ENCODE measurements around the gene ADAM8.
A peak's percentile ranks its signal among the peaks of the same experiment; 100 is the strongest.
"Not testable (repeated sequence)": the region's sequence is repeated elsewhere in the genome, so short reads cannot be mapped to it uniquely, and the experiment has no call there.

The ADAM8 gene

DNA sequence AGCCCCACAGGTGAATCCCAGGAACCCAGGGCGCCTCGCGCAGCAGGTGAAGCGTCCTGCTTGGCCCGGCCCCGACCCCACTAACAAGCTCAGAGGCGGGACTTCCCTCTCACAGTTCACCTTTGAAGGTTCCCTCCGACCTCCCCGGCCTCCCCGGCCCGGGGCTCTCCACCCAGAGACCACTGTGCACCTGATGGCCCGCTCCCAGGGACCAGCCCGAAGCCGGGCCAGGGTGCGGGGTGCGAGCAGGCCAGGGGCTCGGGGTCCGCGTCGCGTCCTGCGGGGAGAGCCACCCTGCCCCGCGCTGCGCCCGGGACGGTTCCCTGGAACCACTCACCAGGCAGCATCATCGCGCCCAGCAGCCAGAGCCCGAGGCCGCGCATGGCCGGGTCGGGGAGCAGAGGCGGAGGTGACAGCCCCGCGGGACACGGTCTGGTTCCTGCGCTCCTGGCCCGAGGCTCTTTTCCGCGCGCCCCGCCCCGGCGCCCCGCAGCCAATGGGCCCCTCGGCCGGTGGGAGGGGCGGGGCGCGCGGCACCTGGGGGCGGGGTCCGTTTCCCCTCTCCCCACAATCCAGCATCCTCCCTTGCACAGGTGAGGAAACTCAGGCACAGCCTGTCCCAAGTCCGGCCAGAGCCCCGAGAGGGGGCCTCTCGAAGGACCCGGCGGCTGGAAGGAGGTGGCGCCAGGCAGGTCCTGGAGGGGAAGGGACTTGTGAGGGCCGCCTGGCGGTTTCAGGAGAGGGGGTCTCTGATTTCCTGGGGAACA lies at the start of gene ADAM8:
ADAM8 (minus strand) TSS at position 434 of the 767 bp plus-strand sequence; CDS start at position 383, 51 bp downstream.
- DNase-seq = peak; percentile 79
- Mint-ChIP-seq H3K4me3 (peak within 1 kb of the TSS; percentile 88), H3K4me1 (ENCODE audit: low read depth) (peaks cover 33% of the 10 kb centered on the region), H3K36me3 (ENCODE audit: low read depth) (peaks cover 66% of the 10 kb centered on the region), H3K27ac (peak within 1 kb of the TSS; percentile 89), H3K27me3 (no peaks in the 10 kb centered on the region), H3K9me3 (no peaks in the 10 kb centered on the region)

DNA sequence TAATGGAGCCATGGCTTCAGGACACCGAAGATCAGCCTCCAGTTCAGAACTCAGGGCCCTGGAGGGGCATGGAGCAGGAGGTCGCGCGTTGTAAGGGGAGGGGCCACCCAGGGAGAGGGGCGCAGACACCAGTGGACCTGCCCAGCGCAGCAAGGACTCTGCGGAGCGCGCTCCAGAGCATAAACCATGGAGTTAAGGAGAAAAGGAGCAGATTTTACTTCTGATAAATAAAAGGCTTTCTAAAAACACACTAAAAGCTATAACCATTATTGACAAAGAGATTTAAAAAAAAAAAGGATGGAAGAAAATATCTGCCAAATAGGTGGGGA lies 49.5 kb upstream of the ADAM8 start:
- no peaks in the 10 kb centered on the region for H3K9me3 Mint-ChIP-seq
- H3K27me3 Mint-ChIP-seq = peaks cover 46% of the 10 kb centered on the region
- H3K36me3 Mint-ChIP-seq (ENCODE audit: low read depth) = no peaks in the 10 kb centered on the region
- H3K4me1 Mint-ChIP-seq (ENCODE audit: low read depth) = peaks cover 13% of the 10 kb centered on the region
- peak overlapping the region; percentile 39 for H3K4me3 Mint-ChIP-seq
- no peak overlapping the region for H3K27ac Mint-ChIP-seq
- DNase-seq = no peak

DNA sequence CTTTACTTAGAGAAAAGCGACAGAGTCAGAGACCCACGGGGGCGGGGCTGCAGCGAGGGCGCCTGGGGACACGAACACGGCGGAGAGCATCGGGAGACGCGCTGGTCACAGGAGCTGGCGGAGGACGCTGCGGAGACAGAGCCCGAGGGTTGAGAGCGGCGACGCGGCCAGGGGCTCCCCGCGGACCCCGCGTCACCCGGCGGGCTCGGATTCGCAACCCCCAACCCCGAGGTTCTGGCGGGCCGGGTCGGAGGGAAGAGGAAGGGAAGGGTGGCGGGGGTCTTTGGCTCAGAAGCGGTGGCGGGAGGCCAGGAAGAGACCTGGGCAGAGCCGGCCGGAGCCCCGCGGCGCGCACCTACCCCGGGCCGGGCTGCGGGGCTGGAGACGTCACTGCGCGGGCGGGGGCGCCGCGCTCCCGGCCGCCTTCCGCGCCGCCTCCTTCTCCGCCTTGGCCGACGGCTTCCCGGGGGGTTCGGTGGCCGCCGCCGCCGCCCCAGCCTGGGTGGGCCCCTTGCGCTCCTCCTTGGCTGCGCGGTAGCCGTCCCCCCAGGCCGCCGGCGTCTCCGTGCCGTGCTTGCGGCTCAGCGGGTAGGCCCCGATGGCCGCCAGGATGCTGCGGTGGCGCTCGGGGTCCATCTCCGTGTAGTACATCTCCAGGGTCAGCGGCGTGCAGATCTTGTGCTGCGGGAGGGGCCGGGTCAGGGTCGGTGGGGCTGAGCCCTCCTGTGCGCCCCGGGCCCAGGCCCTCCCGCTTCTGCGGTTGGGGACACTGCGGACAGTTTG lies 49.0 kb upstream of the ADAM8 start:
- DNase-seq = no peak
- peaks cover 41% of the 10 kb centered on the region for H3K27me3 Mint-ChIP-seq
- H3K4me3 Mint-ChIP-seq = peak overlapping the region; percentile 62
- no peak overlapping the region for H3K27ac Mint-ChIP-seq
- peaks cover 13% of the 10 kb centered on the region for H3K4me1 Mint-ChIP-seq (ENCODE audit: low read depth)
- no peaks in the 10 kb centered on the region for H3K9me3 Mint-ChIP-seq
- H3K36me3 Mint-ChIP-seq (ENCODE audit: low read depth) = no peaks in the 10 kb centered on the region

DNA sequence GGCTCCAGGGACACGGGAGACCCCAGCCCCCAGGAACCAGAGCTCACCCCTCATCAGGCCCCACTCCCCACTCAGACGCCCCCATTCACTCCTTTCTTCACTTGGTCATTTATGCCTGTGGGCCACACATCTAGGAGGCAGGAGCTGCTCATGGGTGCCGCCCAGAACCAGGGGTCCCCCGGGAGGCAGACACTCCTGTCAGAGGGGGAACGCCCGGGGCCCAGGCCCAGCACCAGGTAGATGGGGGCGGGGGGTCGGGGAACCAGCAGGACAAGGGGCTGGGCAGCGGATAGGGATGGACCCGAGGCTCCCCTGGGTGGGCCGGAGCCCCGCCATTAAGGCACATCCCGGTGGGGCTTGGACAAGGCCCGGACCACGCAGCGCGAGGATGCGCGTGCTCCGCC lies 48.2 kb upstream of the ADAM8 start:
- H3K4me3 Mint-ChIP-seq = no peak overlapping the region
- H3K9me3 Mint-ChIP-seq = no peaks in the 10 kb centered on the region
- no peak for DNase-seq
- no peak overlapping the region for H3K27ac Mint-ChIP-seq
- H3K27me3 Mint-ChIP-seq = peaks cover 41% of the 10 kb centered on the region
- H3K36me3 Mint-ChIP-seq (ENCODE audit: low read depth) = no peaks in the 10 kb centered on the region
- peaks cover 11% of the 10 kb centered on the region for H3K4me1 Mint-ChIP-seq (ENCODE audit: low read depth)

DNA sequence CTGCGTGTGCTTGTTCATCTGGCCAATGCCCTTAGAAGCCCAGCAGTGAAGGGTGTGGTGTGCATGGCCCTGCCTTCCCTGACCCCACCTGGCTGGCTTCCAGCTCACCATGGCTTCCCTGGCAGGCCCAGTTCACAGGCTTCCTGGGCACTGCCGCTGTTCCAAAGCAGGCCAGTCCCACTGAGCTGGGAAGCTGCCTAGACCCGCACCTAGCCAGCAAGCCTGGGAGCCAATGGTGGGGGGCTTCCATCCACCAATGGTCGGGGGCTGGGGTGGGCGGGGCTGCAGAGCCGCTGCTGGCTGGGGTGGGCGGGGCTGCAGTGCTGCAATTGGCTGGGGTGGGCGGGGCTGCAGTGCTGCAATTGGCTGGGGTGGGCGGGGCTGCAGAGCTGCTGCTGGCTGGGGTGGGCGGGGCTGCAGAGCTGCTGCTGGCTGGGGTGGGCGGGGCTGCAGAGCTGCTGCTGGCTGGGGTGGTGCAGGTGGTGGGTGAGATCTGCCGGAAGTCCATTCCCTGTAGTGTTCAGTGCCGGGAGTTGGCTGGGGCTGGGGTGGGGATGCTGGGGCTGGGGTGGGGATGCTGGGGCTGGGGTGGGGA lies 47.6 kb upstream of the ADAM8 start:
- no peak overlapping the region for H3K4me3 Mint-ChIP-seq
- no peaks in the 10 kb centered on the region for H3K9me3 Mint-ChIP-seq
- DNase-seq = peak; percentile 70
- H3K36me3 Mint-ChIP-seq (ENCODE audit: low read depth) = no peaks in the 10 kb centered on the region
- peaks cover 10% of the 10 kb centered on the region for H3K4me1 Mint-ChIP-seq (ENCODE audit: low read depth)
- no peak overlapping the region for H3K27ac Mint-ChIP-seq
- H3K27me3 Mint-ChIP-seq = peaks cover 40% of the 10 kb centered on the region

DNA sequence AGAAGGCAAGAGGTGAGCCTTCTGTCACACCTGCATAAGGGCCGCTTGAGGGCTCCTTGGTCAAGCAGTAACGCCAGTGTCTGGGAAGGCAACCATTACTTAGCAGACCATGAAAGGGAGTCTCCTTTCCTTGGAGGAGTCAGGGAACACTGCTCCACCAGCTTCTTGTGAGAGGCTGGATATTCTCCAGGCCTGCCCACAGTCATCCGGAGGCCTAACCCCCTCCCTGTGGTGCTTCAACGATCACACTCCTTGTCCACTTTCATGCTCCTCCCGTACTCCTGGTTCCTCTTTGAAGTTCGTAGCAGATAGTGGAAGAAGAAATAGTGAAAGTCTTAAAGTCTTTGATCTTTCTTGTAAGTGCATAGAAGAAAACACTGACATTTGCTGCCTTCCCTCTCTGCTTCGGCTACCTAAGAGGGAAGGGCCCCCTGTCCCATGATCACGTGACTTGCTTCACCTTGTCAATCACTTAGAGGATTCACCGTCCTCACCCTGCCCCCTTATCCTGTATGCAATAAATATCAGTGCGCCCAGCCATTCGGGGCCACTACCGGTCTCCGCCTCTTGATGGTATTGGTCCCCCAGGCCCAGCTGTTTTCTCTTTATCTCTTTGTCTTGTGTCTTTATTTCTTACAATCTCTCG lies 45.5 kb upstream of the ADAM8 start:
- H3K9me3 Mint-ChIP-seq; H3K4me3 Mint-ChIP-seq; H3K36me3 Mint-ChIP-seq (ENCODE audit: low read depth); DNase-seq; H3K27ac Mint-ChIP-seq: not testable (repeated sequence)
- peaks cover 22% of the 10 kb centered on the region for H3K27me3 Mint-ChIP-seq
- H3K4me1 Mint-ChIP-seq (ENCODE audit: low read depth) = peaks cover 17% of the 10 kb centered on the region

DNA sequence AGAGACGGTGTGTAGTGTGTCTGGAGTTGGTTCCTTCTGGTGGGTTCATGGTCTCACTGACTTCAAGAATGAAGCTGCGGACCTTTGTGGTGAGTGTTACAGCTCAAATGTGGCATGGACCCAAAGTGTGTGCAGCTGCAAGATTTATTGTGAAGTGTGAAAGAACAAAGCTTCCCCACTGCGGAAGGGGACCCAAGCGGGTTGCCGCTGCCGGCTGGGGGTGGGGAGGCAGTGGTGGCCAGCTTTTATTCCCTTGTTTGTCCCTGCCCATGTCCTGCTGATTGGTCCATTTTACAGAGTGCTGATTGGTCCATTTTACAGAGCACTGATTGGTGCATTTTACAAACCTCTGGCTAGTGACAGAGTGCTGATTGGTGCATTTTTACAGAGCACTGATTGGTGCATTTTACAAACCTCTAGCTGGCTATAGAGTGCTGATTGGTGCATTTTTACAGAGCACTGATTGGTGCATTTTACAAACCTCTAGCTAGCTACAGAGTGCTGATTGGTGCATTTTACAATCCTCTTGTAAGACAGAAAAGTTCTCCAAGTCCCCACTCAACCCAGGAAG lies 44.3 kb upstream of the ADAM8 start:
- not testable (repeated sequence) for H3K36me3 Mint-ChIP-seq (ENCODE audit: low read depth); H3K27me3 Mint-ChIP-seq; H3K27ac Mint-ChIP-seq; H3K9me3 Mint-ChIP-seq; H3K4me3 Mint-ChIP-seq; DNase-seq
- H3K4me1 Mint-ChIP-seq (ENCODE audit: low read depth) = peaks cover 13% of the 10 kb centered on the region

DNA sequence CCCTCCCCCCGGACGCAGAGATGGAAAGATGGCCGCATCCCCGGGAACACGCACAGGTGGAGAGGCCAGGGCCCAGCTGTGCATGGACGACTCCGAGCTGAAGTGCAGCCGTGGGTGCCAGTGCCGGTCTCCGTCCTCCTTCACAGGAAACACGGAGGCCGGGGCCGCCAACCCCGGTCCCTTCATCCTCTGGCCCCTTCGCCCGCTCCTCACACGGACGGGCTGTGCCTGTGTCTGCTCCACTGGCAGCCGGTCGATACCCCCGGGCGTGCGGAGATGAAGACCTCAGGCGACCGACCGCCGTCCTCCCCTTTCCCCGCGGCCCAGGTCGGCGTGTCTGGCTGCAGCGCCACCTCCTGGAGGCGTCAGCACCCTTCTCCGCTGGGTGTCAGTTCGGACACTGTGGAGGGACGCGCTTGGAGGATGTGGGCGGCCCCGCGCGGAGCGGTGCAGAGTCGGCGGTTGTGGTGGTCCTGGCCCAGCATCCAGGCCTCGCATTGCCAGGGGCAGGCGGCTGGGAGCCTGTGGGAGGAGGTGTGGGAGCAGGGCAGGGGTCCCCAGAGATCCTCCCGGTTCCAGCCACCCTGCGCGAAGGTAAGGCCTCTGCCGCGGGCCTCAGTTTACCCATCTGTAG lies 41.9 kb upstream of the ADAM8 start:
- Mint-ChIP-seq H3K4me3 (peak overlapping the region; percentile 67), H3K36me3 (ENCODE audit: low read depth) (no peaks in the 10 kb centered on the region), H3K9me3 (no peaks in the 10 kb centered on the region), H3K27ac (no peak overlapping the region), H3K4me1 (ENCODE audit: low read depth) (peaks cover 11% of the 10 kb centered on the region), H3K27me3 (peaks cover 6% of the 10 kb centered on the region)
- DNase-seq = peak; percentile 79

DNA sequence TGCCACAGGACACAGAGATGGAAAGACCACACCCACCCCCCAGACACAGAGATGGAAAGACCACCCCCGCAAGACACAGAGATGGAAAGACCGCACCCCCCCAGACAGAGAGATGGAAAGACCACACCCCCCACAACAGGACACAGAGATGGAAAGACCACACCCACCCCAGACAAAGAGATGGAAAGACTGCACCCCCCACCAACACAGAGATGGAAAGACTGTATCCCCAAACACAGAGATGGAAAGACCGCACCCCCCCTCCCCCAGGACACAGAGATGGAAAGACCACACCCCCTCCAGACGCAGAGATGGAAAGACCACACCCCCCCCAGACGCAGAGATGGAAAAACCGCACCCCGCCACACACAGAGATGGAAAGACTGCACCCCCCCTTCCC lies 40.1 kb upstream of the ADAM8 start:
- Mint-ChIP-seq H3K36me3 (ENCODE audit: low read depth) (peaks cover 14% of the 10 kb centered on the region), H3K4me3 (no peak overlapping the region), H3K27me3 (peaks cover 6% of the 10 kb centered on the region), H3K9me3 (no peaks in the 10 kb centered on the region), H3K4me1 (ENCODE audit: low read depth) (peaks cover 11% of the 10 kb centered on the region), H3K27ac (no peak overlapping the region)
- no peak for DNase-seq

DNA sequence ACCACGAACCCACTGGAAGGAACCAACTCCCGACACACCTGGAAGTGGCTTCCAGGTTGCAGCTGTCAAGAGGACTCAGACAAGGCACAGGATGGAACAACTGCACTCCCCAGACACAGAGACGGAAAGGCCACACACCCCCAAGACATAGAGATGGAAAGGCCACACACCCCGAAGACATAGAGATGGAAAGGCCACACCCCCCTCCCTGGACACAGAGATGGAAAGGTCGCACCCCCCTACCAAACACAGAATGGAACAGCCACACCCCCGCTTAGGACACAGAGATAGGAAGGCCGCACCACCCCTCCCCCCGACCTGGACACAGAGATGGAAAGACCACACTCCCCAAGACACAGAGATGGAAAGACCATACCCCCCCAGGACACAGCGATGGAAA lies 39.6 kb upstream of the ADAM8 start:
- no peak for DNase-seq
- peaks cover 18% of the 10 kb centered on the region for H3K36me3 Mint-ChIP-seq (ENCODE audit: low read depth)
- peaks cover 6% of the 10 kb centered on the region for H3K27me3 Mint-ChIP-seq
- no peak overlapping the region for H3K27ac Mint-ChIP-seq
- peaks cover 11% of the 10 kb centered on the region for H3K4me1 Mint-ChIP-seq (ENCODE audit: low read depth)
- H3K4me3 Mint-ChIP-seq = no peak overlapping the region
- H3K9me3 Mint-ChIP-seq = no peaks in the 10 kb centered on the region

DNA sequence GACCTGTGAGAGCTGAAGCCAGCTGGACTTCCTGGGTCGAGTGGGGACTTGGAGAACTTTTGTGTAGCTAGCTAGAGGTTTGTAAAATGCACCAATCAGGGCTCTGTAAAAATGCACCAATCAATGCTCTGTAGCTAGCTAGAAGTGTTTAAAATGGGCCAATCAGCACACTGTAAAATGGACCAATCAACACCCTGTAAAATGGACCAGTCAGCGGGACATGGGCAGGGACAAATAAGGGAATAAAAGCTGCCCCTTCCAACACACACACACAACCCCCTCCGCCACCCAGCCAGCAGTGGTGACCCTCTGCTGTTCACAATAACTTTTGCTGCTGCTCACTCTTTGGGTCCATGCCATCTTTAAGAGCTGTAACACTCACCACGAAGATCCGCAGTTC lies 39.2 kb upstream of the ADAM8 start:
- H3K9me3 Mint-ChIP-seq = no peaks in the 10 kb centered on the region
- H3K4me3 Mint-ChIP-seq = no peak overlapping the region
- H3K36me3 Mint-ChIP-seq (ENCODE audit: low read depth) = peaks cover 23% of the 10 kb centered on the region
- H3K27ac Mint-ChIP-seq = no peak overlapping the region
- H3K27me3 Mint-ChIP-seq = peaks cover 6% of the 10 kb centered on the region
- peaks cover 11% of the 10 kb centered on the region for H3K4me1 Mint-ChIP-seq (ENCODE audit: low read depth)
- DNase-seq = no peak

DNA sequence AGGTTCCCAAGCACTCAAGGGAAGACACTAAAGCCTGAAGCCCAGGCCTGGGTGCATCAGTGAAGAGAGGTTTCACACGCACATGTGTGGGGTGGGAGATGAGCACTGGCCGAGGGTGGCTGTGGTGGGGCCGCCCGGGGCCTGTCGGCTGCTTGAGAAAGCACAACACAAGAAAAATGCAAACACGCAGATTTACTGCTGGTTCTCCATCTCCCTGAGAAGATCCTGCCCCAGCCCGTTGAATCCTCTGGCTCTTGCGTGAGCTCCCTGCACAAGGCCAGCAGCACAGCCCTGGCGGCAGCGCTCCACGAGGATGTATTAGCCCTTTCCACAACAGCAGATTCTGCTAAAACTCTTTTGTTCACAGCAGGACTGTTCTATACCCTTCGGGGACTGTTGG lies 38.2 kb upstream of the ADAM8 start:
- no peaks in the 10 kb centered on the region for H3K9me3 Mint-ChIP-seq

DNA sequence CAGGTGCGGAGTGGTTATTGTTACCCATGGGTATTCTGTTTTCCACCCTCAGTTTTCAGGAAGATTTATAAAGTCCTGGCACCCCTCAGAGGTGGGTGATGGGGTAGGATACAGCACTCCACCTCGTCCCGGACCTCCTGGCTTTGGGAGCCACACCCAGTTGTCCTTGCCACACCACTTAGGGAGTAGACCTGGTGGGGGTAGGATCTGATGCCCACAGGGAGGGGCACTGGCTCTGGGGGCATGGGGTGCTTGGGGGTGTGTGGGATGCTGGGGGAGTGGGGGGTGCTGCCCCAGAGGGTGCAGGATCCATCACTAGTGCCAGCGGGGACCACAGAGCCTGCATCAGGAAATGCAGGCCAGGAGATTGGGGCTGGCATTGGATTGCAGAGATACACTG lies 36.5 kb upstream of the ADAM8 start:
- Mint-ChIP-seq H3K4me1 (ENCODE audit: low read depth) (peaks cover 12% of the 10 kb centered on the region), H3K27ac (no peak overlapping the region), H3K27me3 (no peaks in the 10 kb centered on the region), H3K36me3 (ENCODE audit: low read depth) (peaks cover 39% of the 10 kb centered on the region), H3K4me3 (no peak overlapping the region), H3K9me3 (no peaks in the 10 kb centered on the region)
- no peak for DNase-seq

More for the DNA sequence above, 38.2 kb upstream of the ADAM8 start:
- H3K27ac Mint-ChIP-seq = no peak overlapping the region
- DNase-seq = no peak
- peaks cover 14% of the 10 kb centered on the region for H3K4me1 Mint-ChIP-seq (ENCODE audit: low read depth)
- H3K36me3 Mint-ChIP-seq (ENCODE audit: low read depth) = peaks cover 32% of the 10 kb centered on the region
- H3K27me3 Mint-ChIP-seq = peaks cover 6% of the 10 kb centered on the region
- H3K4me3 Mint-ChIP-seq = no peak overlapping the region

DNA sequence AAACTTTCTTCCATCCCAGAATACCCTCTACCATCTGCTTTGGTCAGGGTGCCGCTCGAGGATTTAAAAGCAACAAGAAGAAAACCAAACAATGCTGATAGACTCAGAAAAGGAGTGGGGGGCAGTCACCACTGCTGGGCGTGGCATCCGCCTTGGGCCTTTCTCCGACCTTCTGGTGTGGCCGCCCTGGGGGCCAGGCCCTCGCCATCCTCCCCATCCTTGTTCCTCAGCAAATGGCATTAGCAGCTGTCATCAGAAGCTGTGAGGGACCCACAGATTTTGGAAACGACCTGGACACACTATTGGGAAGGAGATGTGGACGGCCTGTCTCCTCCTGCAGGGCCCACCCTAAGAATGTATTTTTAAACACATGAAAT lies 36.1 kb upstream of the ADAM8 start:
- Mint-ChIP-seq H3K4me1 (ENCODE audit: low read depth) (peaks cover 13% of the 10 kb centered on the region), H3K36me3 (ENCODE audit: low read depth) (peaks cover 43% of the 10 kb centered on the region), H3K27ac (no peak overlapping the region), H3K4me3 (no peak overlapping the region), H3K9me3 (no peaks in the 10 kb centered on the region), H3K27me3 (no peaks in the 10 kb centered on the region)
- no peak for DNase-seq
